T-cell (primary cell): ENCODE results near the gene FAM221B. TPM values are rescaled to one million over a fixed set of nuclear protein-coding genes. Genes with fewer than 3 reads are reported as not detected.

ENCODE experiments used
- ATAC-seq, 4 experiments: fragments of 200-7000 bp in 3 of 4; fragments of 150-1000 bp in 1 of 4; cut with Tn5 transposase; replicated peaks in 1 of 4; 1 replicate in 3 of 4; 2 replicates in 1 of 4; pipeline ENCODE4 v1.10.0; 2021; ENCODE audit warnings: moderate library complexity in 3 of 4, mild to moderate bottlenecking in 2 of 4, moderate number of reproducible peaks in 1 of 4
- CTCF ChIA-PET, 2 donors: fragments of 300-600 bp; sonication (Branson Sonifier 250); formaldehyde crosslinking; loops; one replicate each; lab custom pipeline; 2022; ENCODE audit warnings: antibody characterized with exemption in 2 of 2; lab: Charles Lee
- POLR2A ChIA-PET, 2 donors: fragments of 300-600 bp; sonication (Branson Sonifier 250); formaldehyde crosslinking; loops; one replicate each; lab custom pipeline; 2022; ENCODE audit warnings: antibody characterized with exemption in 2 of 2; lab: Charles Lee
- DNase-seq, 35 experiments: peaks; one replicate each; pipeline versions ENCODE4 v3.0.0 to v3.0.0-alpha.2; 2013 to 2023
- H3K27ac ChIP-seq: one replicate; pipeline ENCODE4 v1.5.1; 2013; ENCODE audit warnings: low read length
- H3K27me3 ChIP-seq, 2 experiments: replicated peaks in 1 of 2; 1 replicate in 1 of 2; 2 replicates in 1 of 2; pipeline versions ENCODE4 v1.6.1 to v1.7.0; 2013; ENCODE audit warnings: low read length in 1 of 2, mixed read lengths in 1 of 2; ENCODE audit not compliant: control insufficient read depth in 2 of 2, insufficient read depth in 2 of 2; ENCODE audit errors: extremely low read depth in 1 of 2
- H3K36me3 ChIP-seq, 2 donors: 1 replicate in 1 of 2; 2 replicates in 1 of 2; pipeline versions ENCODE4 v1.6.1 to v1.7.0; 2013; ENCODE audit warnings: low read length in 1 of 2; ENCODE audit not compliant: control insufficient read depth in 2 of 2, insufficient read depth in 1 of 2; ENCODE audit errors: extremely low read depth in 1 of 2
- H3K4me1 ChIP-seq, 2 experiments: 1 replicate in 1 of 2; 2 replicates in 1 of 2; pipeline versions ENCODE4 v1.6.1 to v1.7.0; 2013; ENCODE audit warnings: low read length in 2 of 2, mixed read lengths in 1 of 2; ENCODE audit not compliant: insufficient read depth in 2 of 2, control insufficient read depth in 1 of 2; ENCODE audit errors: extremely low read depth in 1 of 2
- H3K4me3 ChIP-seq, 2 donors: 1 replicate in 1 of 2; 2 replicates in 1 of 2; pipeline versions ENCODE4 v1.5.1 to v1.7.0; 2013; ENCODE audit warnings: mild to moderate bottlenecking in 2 of 2, low read length in 1 of 2, moderate library complexity in 1 of 2; ENCODE audit not compliant: control insufficient read depth in 1 of 2; ENCODE audit errors: extremely low read depth in 1 of 2
- H3K9me3 ChIP-seq: 2 replicates; pipeline ENCODE4 v1.7.0; 2013
- H3K27ac Mint-ChIP-seq, 2 donors: one replicate each; pipeline ENCODE4 v1.8.0; 2020 to 2021; ENCODE audit warnings: mild to moderate bottlenecking in 2 of 2, mixed read lengths in 2 of 2
- H3K27me3 Mint-ChIP-seq, 2 donors: one replicate each; pipeline ENCODE4 v1.8.0; 2021 to 2022; ENCODE audit warnings: mixed read lengths in 2 of 2
- H3K36me3 Mint-ChIP-seq: one replicate; pipeline ENCODE4 v1.8.0; 2021; ENCODE audit warnings: mixed read lengths
- H3K4me1 Mint-ChIP-seq, 3 donors: one replicate each; pipeline ENCODE4 v1.8.0; 2020 to 2022; ENCODE audit warnings: mixed read lengths in 3 of 3, mild to moderate bottlenecking in 1 of 3
- H3K4me3 Mint-ChIP-seq, 3 donors: one replicate each; pipeline ENCODE4 v1.8.0; 2020 to 2022; ENCODE audit warnings: mild to moderate bottlenecking in 3 of 3, mixed read lengths in 3 of 3, moderate library complexity in 3 of 3
- H3K9me3 Mint-ChIP-seq, 3 donors: one replicate each; pipeline ENCODE4 v1.8.0; 2020 to 2022; ENCODE audit warnings: mixed read lengths in 3 of 3
- WGBS: methylation state at CpG from one replicate; pipeline ENCODE4 v1.1.5; 2013; ENCODE audit warnings: missing lambda C conversion rate; ENCODE audit not compliant: insufficient coverage; 5-methylcytosine and 5-hydroxymethylcytosine counted together
- total RNA-seq, 35 experiments: library from RNA in 6 of 35; stranded (reverse) in 6 of 35; fragments of 120-200 nt in 1 of 35; gene quantifications; one replicate each; pipeline versions ENCODE4 v1.2.1 to v1.2.4 and lab custom pipeline; 2013 to 2026

The FAM221B gene
- total RNA-seq, 5 donors from 2014 or later (not counting 1 experiment from before 2014, with no cell fraction given) = not detected

GRCh38 chr9:35811381-35812024 lies 17.0 kb downstream of the FAM221B start:
- no peaks in the 10 kb centered on the region for H3K27me3 ChIP-seq
- H3K27ac ChIP-seq = peak overlapping the region; percentile 72
- no peak for DNase-seq
- peaks cover 9 to 39% of the 10 kb centered on the region in 2 experiments for H3K4me1 ChIP-seq
- peak overlapping the region; percentile 55 for H3K4me3 ChIP-seq
- Mint-ChIP-seq H3K27me3 (no peaks in the 10 kb centered on the region), H3K4me1 (peaks cover 35 to 43% (median 37%) of the 10 kb centered on the region in 3 donors), H3K36me3 (peaks cover 8% of the 10 kb centered on the region), H3K4me3 (peak overlapping the region; percentile 84 to 96 (median 86)), H3K27ac (peak overlapping the region; percentile 97 to 98), H3K9me3 (no peaks in the 10 kb centered on the region)
- CTCF ChIA-PET = interaction anchor here in 1 of 2 donors (0.6 to 1.6 kb wide), 8 partner anchors 8 to 208 kb away, joined by 3 to 6 read pairs (median 4); partner anchors contain the start of genes CREB3 and NPR2
- no peaks in the 10 kb centered on the region for H3K9me3 ChIP-seq
- POLR2A ChIA-PET = interaction anchor here in 1 of 2 donors (0.6 to 1.0 kb wide), 3 partner anchors 15 to 132 kb away, joined by 3 to 4 read pairs (median 3); no protein-coding TSS in a partner anchor
- no peak for ATAC-seq
- H3K36me3 ChIP-seq = peaks cover 7 to 19% of the 10 kb centered on the region in 2 donors
- WGBS = 14% methylated on average over 12 of the region's 12 CpGs

GRCh38 chr9:35810122-35810521 lies 18.4 kb downstream of the FAM221B start:
- Mint-ChIP-seq H3K27me3 (no peaks in the 10 kb centered on the region), H3K36me3 (peaks cover 13% of the 10 kb centered on the region), H3K4me3 (no peak overlapping the region), H3K27ac (peak overlapping the region in 1 of 2 donors; percentile 98), H3K4me1 (peaks cover 29 to 37% (median 32%) of the 10 kb centered on the region in 3 donors), H3K9me3 (no peaks in the 10 kb centered on the region)
- ChIA-PET CTCF (interaction anchor here in 1 of 2 donors (0.6 kb wide), 1 partner anchor 113 kb away, joined by 11 read pairs; no protein-coding TSS in a partner anchor), POLR2A (no interaction called here)
- no peak for ATAC-seq
- H3K9me3 ChIP-seq = no peaks in the 10 kb centered on the region
- no peaks in the 10 kb centered on the region for H3K27me3 ChIP-seq
- H3K36me3 ChIP-seq = peaks cover 7 to 29% of the 10 kb centered on the region in 2 donors
- H3K4me1 ChIP-seq = peaks cover 9 to 37% of the 10 kb centered on the region in 2 experiments
- DNase-seq = no peak
- no peak overlapping the region for H3K4me3 ChIP-seq
- 76% methylated on average over 3 of the region's 7 CpGs for WGBS
- no peak overlapping the region for H3K27ac ChIP-seq

GRCh38 chr9:35808433-35808832 lies 20.1 kb downstream of the FAM221B start:
- no peaks in the 10 kb centered on the region for H3K9me3 Mint-ChIP-seq
- ChIA-PET POLR2A (interaction anchor here (0.6 to 0.7 kb wide), 2 partner anchors 176 to 200 kb away, joined by 3 to 8 read pairs; no protein-coding TSS in a partner anchor), CTCF (interaction anchor here in 1 of 2 donors (0.6 kb wide), 1 partner anchor 187 kb away, joined by 6 read pairs; no protein-coding TSS in a partner anchor)
- H3K4me1 Mint-ChIP-seq = peaks cover 19 to 26% (median 24%) of the 10 kb centered on the region in 3 donors
- peak overlapping the region in 1 of 2 donors; percentile 17 for H3K27ac Mint-ChIP-seq
- peaks cover 7 to 29% of the 10 kb centered on the region in 2 donors for H3K36me3 ChIP-seq
- DNase-seq (no peak), ATAC-seq (no peak)
- WGBS = 88% methylated on average over 9 of the region's 9 CpGs
- H3K4me3 Mint-ChIP-seq = no peak overlapping the region
- H3K27me3 Mint-ChIP-seq = no peaks in the 10 kb centered on the region
- peaks cover 16% of the 10 kb centered on the region for H3K36me3 Mint-ChIP-seq
- H3K27ac ChIP-seq = no peak overlapping the region
- H3K4me1 ChIP-seq = peaks cover 7 to 27% of the 10 kb centered on the region in 2 experiments
- no peak overlapping the region for H3K4me3 ChIP-seq
- no peaks in the 10 kb centered on the region for H3K9me3 ChIP-seq
- no peaks in the 10 kb centered on the region for H3K27me3 ChIP-seq

GRCh38 chr9:35806101-35806500 lies 22.4 kb downstream of the FAM221B start:
- POLR2A ChIA-PET = no interaction called here
- ATAC-seq (no peak), DNase-seq (no peak)
- Histone ChIP-seq H3K36me3 (peaks cover 10 to 42% of the 10 kb centered on the region in 2 donors), H3K27me3 (no peaks in the 10 kb centered on the region), H3K9me3 (no peaks in the 10 kb centered on the region), H3K4me3 (no peak overlapping the region), H3K4me1 (peaks cover 0 to 4% of the 10 kb centered on the region in 2 experiments), H3K27ac (no peak overlapping the region)
- Mint-ChIP-seq H3K27ac (no peak overlapping the region), H3K9me3 (no peaks in the 10 kb centered on the region), H3K27me3 (no peaks in the 10 kb centered on the region), H3K4me1 (peaks cover 0 to 5% (median 3%) of the 10 kb centered on the region in 3 donors), H3K4me3 (no peak overlapping the region), H3K36me3 (peaks cover 31% of the 10 kb centered on the region)
- 96% methylated on average over 8 of the region's 8 CpGs for WGBS
- CTCF ChIA-PET = interaction anchor here in 1 of 2 donors (0.6 kb wide), 1 partner anchor 1991 kb away, joined by 3 read pairs; no protein-coding TSS in a partner anchor

GRCh38 chr9:35801328-35802128 lies 27.0 kb downstream of the FAM221B start:
- no peak for DNase-seq
- no peaks in the 10 kb centered on the region for H3K9me3 Mint-ChIP-seq
- Histone ChIP-seq H3K27me3 (no peaks in the 10 kb centered on the region), H3K9me3 (no peaks in the 10 kb centered on the region), H3K4me1 (no peaks in the 10 kb centered on the region), H3K4me3 (no peak overlapping the region), H3K27ac (no peak overlapping the region), H3K36me3 (peaks cover 3 to 36% of the 10 kb centered on the region in 2 donors)
- H3K27ac Mint-ChIP-seq = peak overlapping the region in 1 of 2 donors; percentile 25
- H3K36me3 Mint-ChIP-seq = peaks cover 38% of the 10 kb centered on the region
- no peaks in the 10 kb centered on the region for H3K27me3 Mint-ChIP-seq
- ATAC-seq = no peak
- ChIA-PET CTCF (no interaction called here), POLR2A (no interaction called here)
- no peaks in the 10 kb centered on the region for H3K4me1 Mint-ChIP-seq
- 92% methylated on average over 12 of the region's 13 CpGs for WGBS
- H3K4me3 Mint-ChIP-seq = no peak overlapping the region

- no peaks in the 10 kb centered on the region for H3K4me1 Mint-ChIP-seq
- H3K36me3 ChIP-seq = peaks cover 3 to 26% of the 10 kb centered on the region in 2 donors
- H3K4me1 ChIP-seq = no peaks in the 10 kb centered on the region
- no peak overlapping the region for H3K27ac Mint-ChIP-seq
- ATAC-seq (no peak), DNase-seq (no peak)
- ChIA-PET POLR2A (no interaction called here), CTCF (no interaction called here)
- H3K27me3 ChIP-seq = no peaks in the 10 kb centered on the region
- H3K27me3 Mint-ChIP-seq = no peaks in the 10 kb centered on the region
- peaks cover 35% of the 10 kb centered on the region for H3K36me3 Mint-ChIP-seq
- no peak overlapping the region for H3K4me3 ChIP-seq
- 94% methylated on average over 3 of the region's 7 CpGs for WGBS
- no peak overlapping the region for H3K4me3 Mint-ChIP-seq
- no peaks in the 10 kb centered on the region for H3K9me3 Mint-ChIP-seq
- H3K9me3 ChIP-seq = no peaks in the 10 kb centered on the region
- H3K27ac ChIP-seq = no peak overlapping the region
Measured at GRCh38 chr9:35800530-35800929, 28.0 kb downstream of the FAM221B start.
